Stimulated activated CD8-positive, alpha-beta memory T cell treated with anti-CD3 and anti-CD28 coated beads, Interleukin-15, amount 100 ng/mL, for 4 hours (primary cell): ENCODE measurements around the gene SH2D3A.
"Not testable (repeated sequence)": the region's sequence is repeated elsewhere in the genome, so short reads cannot be mapped to it uniquely, and the experiment has no call there.

Source experiments
- DNase-seq, 2 donors: peaks; one replicate each; pipeline ENCODE4 v3.0.0-alpha.2; 2020; ENCODE audit warnings: low read depth in 2 of 2

SH2D3A gene

DNA sequence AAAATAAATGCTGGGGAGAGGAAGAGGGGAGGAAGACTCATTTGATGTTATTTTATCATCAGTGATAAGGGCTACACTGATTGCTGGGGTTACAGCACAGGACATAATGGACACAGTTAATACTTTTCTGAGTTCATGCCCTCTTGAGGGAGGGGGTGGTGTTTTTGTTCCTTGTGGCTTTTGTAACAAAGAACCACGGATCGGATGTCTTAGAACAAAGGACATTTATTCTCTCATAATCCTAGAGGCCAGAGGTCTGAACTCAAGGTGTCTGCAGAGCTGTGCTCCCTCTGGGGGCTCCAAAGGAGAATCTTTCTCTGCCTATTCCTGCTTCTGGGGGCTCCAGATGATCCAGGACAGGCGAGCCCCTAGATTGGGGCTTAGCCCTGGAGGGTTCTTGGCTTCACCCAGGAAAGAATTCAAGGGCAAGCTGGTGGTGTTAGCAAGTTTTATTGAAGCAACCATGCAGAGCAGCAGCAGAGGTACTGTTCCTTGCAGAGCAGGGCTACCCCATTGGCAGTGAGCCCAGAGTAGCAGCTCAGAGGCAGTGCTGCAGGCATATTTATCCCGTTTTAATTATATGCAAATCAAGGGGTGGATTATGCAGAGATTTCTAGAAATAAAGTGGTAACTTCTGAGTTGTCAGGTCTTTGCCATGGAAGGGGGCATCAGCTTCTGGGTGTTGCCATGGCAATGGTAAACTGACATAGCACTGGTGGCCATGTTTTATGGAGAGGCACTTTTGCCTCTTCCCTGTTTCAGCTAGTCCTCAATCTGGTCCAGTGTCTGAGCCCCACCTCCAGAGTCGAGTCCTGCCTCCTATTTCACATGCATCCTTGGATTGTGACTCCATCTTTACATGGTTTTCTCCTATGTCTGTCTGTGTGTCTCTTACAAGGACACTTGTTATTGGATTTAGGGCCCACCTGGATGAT, 23.2 kb upstream of the SH2D3A start:
- DNase-seq, result no peak

GRCh38 chr19:6788896-6789295, 21.7 kb upstream of the SH2D3A start:
- DNase-seq, result no peak

- no peak for DNase-seq
These were observed 20.2 kb upstream of the SH2D3A start for GRCh38 chr19:6787393-6787792.

DNA sequence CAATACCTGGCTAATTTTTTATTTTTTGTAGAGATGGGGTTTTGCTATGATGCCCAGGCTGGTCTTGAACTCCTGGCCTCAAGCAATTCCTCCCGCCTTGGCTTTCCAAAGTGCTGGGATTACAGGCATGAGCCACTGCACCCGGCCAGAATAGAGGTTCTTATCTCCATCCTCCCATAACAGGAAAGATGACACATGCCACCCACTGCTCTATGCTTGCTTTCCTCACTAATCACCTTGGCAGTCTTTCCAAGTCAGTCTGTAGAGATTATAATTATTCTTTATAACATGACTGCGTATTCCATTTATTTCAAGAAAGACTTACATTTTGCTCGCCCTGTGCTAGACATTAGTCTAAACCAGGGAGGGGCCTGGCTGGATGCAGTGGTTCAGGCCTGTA, 12.0 kb upstream of the SH2D3A start:
- no peak for DNase-seq

GRCh38 chr19:6778386-6778785, 11.2 kb upstream of the SH2D3A start:
- DNase-seq, result no peak

DNA sequence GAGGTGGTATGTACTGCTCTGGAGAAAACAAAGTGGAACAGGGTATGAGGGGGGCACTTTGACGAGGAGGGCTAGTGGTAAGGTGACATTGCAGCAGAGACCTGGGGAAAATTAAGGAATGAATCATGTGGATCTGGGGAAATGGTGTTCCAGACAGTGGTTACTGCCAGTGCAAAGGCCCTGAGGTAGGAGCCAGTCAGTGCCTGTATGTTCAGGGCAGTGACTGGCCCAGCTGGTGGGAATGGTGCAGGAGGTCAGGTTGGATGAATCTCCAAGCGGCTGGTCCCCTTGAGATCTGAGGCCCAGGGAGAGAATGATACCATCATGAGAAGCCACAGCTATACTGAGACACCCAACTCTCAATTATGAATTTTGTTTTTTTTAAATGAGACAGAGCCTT, 10.2 kb upstream of the SH2D3A start:
- no peak for DNase-seq

DNA sequence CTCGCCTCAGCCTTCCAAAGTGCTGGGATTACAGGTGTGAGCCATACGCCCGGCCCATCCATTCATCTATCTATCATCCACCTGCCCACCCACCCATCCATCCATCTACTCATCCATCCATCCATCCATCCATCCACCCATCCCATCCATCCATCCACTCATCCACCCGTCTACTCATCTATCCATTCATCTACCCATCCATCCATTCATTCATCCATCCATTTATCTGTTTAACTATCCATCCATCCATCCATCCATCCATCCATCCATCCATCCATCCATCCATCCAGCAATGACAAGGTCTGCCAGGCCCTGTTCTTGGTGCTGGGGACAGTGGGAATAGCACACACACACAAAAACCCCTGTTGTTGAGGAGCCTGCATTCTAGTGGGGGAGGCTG, 9.8 kb upstream of the SH2D3A start:
- DNase-seq, result no peak

- DNase-seq, result not testable (repeated sequence)
These were observed 8.8 kb upstream of the SH2D3A start for GRCh38 chr19:6776045-6776444.

DNA sequence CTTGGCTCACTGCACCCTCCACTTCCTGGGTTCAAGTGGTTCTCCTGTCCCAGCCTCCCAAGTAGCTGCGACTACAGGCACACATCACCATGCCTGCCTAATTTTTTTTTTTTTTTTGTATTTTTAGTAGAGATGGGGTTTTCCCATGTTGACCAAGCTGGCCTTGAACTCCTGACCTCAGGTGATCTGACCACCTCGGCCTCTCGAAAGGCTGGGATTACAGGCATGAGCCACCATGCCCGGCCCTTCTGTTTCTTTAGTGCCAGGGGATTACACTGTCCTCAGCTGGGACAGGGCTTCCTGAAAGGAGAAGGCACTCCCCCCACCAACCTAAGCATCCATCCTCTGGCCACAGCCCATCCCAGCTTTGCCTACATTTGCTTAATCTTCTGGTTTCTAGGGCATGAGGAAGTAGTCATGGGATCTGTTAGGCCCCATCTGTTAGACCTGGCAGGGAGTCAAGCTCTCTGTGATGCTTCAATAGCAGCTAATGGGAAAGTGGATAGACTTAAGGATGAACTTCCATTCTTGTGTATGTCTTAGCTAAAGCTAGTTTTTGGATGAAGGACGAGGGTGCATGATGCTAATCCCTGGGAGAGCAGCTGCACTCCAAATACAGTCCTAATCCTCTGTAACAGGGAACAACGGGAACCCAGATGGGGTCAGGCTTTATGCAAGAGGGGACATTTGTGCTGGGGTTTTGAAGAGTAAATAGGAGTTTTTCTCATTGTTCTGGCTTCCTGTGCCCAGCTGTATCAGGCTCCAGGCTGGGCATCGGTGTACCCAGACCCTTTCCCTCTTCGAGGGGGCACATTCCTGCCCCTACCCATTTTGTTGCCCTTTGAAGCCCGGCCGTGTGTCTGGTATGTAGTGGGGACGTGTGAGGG, 7.8 kb upstream of the SH2D3A start:
- DNase-seq, result no peak

DNA sequence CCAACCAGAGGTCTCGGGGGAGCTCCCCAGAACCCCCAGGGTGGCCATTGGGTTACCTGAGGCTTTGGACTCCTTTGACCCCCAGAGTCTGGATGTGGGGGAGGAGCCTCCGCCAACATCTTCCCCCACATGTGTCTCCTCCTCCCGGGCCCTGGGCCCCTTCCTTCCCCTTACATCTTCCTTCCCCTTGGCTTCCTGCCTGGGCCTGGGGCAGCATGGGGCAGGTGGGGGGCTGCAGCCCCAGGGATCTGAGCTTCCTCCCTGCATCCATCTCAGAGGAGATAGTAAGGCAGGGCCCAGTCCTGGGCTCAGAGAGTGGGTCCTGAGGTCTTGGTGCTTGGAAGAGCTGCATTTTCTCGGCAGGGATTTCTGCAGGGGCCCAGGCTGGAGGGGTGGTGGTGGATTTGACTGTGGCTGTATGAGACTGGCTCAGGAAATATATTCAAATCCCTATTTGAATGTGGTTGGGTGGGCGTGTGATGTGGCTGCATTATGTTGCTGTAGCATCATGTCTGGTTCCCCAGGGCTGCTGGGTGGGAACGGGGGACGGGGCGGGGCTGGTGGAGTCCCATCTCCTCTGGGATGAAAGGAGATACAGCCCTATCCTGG, 6.2 kb upstream of the SH2D3A start:
- DNase-seq, result peak in 1 of 2 donors; percentile 18

DNA sequence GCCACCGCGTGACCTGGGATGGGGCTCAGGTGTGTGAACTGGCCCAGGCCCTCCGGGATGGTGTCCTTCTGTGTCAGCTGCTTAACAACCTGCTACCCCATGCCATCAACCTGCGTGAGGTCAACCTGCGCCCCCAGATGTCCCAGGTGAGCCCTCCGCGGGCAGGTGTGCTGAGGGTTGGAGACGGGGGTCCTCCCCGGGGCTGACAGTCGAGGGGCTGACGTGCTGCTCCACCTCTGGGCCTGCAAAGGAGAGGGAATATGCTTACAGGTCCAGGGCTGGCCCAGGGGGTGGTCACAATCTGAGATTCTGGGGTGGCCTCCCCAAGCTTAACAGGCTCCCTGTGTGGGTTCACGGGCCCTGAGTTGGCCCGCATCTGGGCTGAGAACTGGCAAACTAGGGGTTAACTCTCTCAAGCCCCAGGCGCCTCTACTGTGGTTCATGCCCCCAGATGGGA, 5.7 kb upstream of the SH2D3A start:
- no peak for DNase-seq

DNA sequence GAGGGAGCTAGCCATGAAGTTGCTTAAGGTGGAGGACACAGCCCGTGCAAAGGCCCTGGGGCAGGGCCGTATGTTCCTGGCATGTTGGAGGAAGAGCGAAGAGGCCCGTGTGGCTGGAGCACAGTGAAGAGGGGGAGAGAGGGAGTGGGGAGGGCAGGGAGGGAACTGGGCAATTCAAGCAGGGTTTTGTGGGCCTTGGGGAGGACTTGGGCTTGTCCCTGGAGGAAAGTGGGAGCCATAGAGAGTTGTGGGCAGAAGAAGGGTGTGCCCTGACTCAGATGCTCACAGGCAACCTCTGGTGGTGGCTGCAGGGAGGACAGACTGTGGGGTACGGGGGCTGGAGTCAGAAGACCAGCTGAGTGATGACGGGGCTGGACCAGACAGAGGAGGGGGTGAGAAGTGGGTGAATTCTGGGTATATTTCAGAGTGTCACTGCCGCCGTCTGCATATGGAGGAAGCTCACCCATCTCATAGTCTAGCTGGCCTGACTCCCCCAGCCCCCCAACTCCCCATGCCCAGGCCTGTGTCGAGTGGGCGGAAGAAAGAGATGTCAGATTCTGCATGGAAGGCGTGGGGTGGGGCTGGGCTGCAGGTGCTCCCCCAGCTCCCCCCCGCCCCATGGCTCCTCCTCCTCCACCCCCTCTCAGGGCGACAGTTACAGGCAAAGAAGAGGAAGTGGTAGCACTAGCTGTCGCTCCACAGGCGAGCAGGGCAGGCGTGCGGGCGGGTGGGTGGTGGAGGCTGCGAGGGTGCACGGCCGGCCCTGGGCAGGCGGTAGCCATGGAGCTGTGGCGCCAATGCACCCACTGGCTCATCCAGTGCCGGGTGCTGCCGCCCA, 5.0 kb upstream of the SH2D3A start, which contains the start of gene VAV1:
Gene VAV1, plus strand, starts transcription at position 681 of the 838 bp plus-strand sequence. Its CDS starts 100 bp downstream, at position 781.
- peak; percentile 75 to 78 for DNase-seq

GRCh38 chr19:6771648-6772027, 4.4 kb upstream of the SH2D3A start:
- DNase-seq, result not testable (repeated sequence)

DNA sequence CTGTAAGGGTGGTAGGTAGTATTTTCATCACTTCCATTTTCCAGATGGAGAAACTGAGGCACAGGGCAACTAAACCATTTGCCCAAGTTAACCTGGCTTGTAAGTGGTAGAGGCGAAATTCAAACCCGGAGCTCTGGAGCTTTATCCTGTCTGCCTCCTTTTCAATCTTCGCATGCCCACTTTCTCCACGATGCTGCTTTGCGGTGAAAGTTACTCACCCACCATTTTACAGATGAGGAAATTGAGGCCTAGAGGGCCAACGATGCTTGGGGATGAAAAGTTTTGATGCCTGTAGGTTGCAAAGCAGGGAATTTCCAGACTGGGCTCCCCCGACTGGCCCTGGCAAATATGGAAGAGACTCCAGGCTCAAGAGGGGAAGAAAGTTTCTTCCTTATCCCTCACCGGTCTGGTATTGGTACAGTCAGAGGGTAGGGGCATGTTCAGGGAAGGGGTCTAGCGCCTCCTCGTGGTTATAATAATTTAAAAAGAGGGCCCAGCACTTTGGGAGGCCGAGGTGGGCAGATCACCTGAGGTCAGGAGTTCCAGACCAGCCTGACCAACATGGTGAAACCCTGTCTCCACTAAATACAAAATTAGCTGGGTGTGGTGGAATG, 1.9 kb upstream of the SH2D3A start:
- no peak for DNase-seq

DNA sequence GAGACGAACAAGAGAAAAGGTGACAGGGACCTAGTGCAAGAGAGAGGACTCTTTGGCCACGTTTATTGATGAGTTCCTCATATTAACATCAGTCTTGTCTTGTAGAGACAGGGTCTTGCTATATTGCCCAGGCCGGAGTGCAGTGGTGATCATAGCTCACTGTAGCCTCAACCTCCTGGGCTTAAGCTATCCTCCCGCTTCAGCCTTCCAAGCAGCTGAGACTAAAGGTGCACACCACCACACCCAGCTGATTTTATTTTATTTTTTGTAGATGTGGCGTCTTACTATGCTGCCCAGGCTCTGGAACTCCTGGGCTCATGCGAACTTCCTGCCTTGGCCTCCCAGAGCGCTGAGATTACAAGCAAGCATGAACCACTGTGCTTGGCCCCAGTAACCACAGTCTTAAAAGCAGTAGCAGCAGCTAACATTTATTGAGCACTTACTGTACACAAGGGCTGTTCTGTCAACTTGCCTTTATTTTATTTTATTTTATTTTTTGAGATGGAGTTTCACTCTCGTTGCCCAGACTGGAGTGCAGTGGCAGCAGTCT, 1.1 kb upstream of the SH2D3A start:
- DNase-seq, result no peak

- no peak for DNase-seq
These were observed 216 bp downstream of the SH2D3A start for GRCh38 chr19:6767081-6767356.

DNA sequence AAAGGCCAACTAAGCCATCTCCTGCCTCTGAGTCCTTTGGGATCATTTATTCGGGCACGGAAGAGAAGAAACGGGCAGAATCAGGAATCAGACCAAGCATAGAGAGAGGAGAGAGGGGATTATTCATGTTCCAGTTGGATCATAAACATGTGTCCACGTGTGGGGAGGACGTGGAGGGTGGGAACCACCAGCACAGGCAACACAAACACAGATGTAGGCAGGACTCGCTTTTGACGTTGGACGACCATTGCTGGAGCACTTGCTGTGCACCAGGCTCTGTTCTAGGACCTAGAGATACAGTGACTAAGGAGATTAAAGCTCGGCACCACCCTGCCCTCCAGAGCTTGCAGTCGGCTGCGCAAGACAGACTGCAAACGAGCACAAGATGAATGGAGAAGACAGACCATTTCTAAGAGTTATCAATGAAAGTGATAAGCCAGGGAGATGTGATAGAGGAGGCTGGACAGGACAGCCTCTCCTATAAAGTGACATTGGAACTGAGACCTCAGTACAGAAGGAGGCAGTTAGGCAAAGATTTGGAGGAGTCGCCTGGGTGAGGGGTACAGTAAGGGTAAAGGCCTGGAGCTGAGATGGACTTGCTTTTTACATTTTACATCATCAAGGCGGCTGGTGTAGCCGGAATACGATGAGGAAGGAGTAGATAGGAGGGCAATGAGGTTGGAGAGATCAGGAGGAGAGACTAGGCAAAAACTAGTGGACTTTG, 716 bp downstream of the SH2D3A start:
- no peak for DNase-seq

- DNase-seq, result no peak
These were observed 1.4 kb downstream of the SH2D3A start for GRCh38 chr19:6765738-6766356.

DNA sequence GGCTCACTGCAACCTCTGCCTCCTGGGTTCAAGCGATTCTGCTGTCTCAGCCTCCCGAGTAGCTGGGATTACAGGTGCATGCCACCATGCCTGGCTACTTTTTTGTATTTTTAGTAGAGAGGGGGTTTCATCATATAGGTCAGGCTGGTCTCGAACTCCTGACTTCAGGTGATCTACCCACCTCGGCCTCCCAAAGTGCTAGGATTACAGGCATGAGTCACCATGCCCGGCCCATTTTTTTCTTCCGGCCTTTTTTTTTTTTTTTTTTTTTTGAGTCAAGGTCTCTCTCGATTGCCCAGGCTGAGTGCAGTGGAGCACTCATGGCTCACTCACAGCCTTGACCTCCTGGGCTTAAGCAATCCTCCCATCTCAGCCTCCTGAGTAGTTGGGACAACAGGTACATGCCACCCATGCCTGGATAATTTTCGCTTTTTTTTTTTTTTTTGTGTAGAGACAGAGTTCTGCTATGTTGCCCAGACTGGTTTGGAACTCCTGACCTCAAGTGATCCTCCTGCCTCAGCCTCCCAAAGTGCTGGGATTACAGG, 4.9 kb downstream of the SH2D3A start:
- DNase-seq, result not testable (repeated sequence)
